ENCODE data around the gene QKI.
"Not testable (repeated sequence)": the region's sequence is repeated elsewhere in the genome, so short reads cannot be mapped to it uniquely, and the experiment has no call there.

The QKI gene

DNA sequence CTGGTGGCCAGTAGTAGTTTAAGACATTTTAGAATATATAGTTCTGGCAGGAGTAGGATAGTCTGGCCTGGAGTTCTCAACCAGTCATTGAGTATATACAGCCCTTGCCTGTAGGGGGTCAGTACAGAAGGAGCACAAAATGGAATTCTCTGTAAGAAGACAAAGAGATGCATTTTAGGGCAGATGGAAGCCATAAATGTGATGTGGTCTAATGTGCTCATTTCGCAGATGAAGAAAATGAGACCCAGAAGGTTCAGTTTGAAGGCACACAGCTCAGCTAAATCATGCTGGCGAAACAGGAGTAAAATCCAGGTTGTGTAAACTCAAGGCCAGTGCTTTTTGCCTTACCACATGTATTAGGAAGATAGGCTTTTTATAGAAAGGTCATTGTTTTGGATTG lies 29.6 kb downstream of the QKI start:
- no peak for DNase-seq

- DNase-seq = no peak
Measured at GRCh38 chr6:163446549-163446948, 32.0 kb downstream of the QKI start.

DNA sequence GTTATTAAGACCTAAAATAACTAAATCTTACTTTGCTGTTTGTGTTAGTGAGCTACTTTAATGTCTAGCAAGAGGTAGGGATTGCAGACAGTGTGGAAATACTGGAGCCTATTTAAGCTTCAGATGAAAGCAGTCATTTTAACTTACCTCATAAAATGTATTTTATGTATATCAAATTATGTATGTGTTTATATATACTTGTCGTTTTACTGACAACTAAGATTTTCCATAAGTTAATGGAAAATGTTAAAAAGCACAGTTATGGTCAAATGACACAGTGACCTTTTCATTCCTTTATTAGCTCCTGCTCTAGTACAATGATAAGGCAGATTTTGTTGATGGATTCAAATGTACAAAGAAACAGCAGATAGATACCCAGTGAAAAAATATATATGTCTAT lies 34.6 kb downstream of the QKI start:
- DNase-seq = no peak

- no peak for DNase-seq
Measured at GRCh38 chr6:163454425-163454824, 39.9 kb downstream of the QKI start.

DNA sequence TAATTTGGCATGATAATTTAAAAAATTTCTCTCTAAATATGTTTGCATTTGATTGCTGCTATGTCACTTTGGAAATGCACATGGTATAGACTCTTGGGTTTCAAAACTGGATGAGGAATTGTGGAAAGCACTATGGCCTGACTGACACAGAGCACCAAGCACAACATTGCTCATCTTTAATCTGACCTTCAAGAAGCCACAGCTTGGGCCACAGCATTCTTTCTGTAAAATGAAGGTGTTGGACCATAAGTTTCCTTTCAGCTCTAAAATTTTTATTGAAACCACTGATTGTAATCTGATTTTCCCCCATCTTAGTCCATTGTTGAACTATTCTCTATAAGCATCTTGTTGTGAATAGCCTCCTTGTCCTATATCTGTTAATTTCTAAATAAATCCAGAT lies 41.0 kb downstream of the QKI start:
- DNase-seq = no peak

DNA sequence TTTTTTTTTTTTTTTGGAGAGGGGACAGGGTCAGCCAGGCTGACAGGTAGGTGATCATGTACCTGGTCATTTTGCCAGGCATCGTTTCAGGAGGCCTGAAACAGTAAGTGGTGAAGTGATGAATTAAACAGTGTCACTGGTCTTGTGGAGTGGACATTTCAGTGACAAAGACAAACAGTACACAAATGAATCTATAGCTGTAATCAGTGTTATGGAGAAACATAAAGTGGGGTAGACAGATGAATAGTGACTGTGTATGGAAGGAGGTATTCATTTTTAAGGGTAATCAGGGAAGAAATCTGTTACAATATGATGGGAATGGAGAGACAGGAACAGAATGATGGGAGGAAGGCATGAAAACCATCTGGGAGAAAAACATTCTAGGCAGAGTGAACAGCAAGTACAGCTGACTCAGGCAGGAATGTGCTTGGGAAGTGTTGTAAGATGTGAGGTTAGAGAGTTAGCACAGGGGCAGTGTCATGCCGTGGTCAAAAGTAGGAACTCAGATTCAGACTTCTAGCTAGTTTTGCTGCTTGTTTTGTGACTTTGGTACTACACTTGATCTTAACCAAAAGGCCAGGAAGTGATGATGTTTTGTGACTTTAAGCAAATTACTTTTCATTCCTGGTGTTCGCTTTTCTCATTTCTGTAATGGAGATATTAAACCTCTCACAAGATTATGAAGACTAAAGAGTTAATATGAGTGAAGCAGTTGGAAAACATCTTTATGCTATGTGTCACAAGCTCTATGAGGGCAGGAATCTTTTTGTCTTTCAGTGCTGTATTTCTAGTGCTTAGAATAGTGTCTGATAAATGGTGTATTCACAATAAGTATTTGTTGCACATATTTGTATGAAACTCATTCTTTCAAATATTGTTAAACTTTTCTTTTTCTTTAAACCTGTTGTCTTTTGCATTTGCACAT lies 43.4 kb downstream of the QKI start:
- no peak for DNase-seq

- DNase-seq = no peak
Measured at GRCh38 chr6:163459007-163459406, 44.5 kb downstream of the QKI start.

- DNase-seq = no peak
Measured at GRCh38 chr6:163459536-163459935, 45.0 kb downstream of the QKI start.

DNA sequence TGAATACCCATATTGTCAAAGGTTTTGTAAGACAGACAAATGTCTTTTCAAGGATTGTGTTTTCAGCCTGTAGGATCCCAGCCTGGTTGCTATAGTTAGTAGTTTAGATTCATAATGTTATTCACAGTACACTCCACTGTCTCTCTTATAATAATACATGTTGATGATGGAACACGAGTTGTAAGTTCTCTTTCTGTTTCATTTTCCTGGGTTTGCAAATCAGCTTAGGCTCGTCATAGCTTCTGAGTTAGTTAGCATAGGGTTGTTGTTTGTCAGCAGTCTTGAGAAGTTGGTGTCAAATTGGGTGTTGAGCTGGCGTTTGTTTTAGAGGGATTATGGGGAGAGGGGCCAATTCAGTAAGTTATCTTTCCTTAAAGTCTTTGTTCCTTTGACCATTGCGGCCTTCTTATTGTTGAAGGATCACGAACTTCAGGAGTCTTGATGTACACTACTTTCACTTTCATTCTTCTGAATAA lies 45.8 kb downstream of the QKI start:
- DNase-seq = peak in 1 of 2 experiments; percentile 22

- DNase-seq = no peak
Measured at GRCh38 chr6:163461696-163462095, 47.2 kb downstream of the QKI start.

GRCh38 chr6:163463180-163463579 lies 48.7 kb downstream of the QKI start:
- DNase-seq = no peak

DNA sequence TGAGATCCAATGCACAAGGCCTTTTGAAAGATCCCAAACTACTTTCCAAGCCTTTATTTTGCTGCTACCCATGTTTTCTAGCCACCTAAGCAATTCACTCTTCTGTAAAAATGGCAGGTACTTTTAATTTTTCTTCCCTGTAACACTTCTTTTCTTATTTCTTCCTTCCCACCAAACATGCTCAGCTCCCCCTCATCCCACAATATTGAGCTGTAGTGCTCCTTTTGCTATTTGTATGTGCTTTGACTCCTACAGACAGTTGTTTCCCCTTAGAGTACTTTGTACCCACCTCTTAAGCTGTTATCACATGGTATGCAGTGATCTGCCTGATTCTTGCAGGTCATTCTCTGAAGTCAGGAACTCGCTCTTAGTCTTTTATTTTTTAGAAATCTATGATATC lies 49.3 kb downstream of the QKI start:
- DNase-seq = no peak

DNA sequence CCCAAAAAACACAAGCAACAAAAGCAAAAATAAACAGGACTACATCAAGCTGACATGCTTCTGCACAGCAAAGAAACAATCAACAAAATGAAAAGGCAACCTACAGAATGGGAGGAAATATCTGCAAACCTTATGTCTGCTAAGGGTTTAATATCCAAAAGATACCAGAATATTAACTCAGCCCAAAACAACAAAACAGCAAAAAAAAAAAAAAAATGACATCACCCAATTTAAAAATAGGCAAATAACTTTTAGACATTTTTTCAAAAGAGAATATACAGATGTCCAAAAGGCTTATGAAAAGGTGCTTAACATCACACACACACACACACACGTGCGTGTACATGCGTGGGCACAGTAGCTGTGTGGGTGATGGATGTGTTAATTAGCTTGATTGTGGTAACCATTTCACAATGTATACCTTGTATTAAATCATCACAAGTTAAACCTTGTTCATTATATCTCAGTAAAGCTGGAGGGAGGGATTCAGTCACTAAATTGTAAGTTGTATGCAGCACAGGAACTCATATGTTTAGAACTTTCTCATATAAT lies 52.4 kb downstream of the QKI start:
- DNase-seq = no peak

- no peak for DNase-seq
Measured at GRCh38 chr6:163468738-163469137, 54.2 kb downstream of the QKI start.

DNA sequence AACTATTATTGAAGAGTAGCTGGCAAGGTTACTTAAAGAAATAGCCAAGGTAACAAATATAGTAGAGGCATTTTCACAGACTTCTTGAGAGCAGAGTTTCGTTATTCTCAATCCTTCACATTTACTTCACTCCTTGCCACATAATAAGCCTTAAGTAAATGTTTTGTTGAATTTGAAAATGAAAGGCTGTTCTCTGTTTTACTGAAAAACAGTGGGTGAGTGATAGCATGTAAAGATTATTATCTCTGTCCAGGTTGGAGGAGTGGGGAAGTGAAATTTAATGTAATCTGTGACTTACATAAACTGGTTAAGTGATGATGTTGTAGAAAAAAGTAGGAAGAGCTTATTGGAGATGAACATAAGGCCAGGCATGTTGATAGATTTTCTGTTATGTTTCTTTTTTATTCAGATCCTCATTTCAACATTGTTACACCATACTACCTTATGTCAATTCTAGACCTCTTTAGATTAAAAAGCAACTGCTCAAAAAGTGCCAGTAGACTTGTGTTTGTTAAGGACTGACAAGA lies 55.0 kb downstream of the QKI start:
- no peak for DNase-seq

DNA sequence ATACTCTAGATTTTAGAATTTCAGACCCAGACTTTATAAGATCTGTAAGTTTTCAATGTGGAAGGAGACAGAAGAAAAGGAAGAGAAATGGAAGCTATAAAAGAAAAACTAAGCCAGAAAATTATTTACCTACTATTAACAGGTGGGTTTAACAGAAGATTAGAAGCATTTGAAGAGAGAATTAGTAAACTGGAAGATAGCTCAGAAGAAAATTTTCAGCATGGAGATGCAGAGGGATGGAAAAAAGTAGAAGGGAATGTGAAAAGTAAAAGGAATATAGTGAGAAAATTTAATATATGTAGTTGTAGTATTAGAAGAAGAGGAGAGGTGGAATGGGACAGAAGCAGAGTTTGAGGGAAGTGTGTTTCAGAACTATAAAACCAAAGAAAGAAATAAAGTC lies 56.1 kb downstream of the QKI start:
- no peak for DNase-seq

- DNase-seq = no peak
Measured at GRCh38 chr6:163474581-163474980, 60.1 kb downstream of the QKI start.

DNA sequence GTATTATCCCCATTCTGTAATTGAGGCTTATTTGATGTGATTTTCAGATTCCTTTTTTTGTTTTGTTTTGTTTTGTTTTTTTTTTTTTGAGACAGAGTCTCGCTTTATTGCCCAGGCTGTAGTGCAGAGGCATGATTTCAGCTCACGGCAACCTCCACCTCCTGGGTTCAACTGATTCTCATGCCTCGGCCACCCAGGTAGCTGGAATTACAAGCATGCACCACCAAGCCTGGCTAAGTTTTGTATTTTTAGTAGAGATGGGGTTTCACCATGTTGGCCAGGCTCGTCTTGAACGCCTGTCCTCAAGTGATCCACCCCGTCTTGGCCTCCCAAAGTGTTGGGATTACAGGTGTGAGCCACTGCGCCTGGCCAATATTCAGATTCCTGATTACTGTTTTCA lies 62.4 kb downstream of the QKI start:
- not testable (repeated sequence) for DNase-seq

GRCh38 chr6:163483107-163483506 lies 68.6 kb downstream of the QKI start:
- DNase-seq = no peak

DNA sequence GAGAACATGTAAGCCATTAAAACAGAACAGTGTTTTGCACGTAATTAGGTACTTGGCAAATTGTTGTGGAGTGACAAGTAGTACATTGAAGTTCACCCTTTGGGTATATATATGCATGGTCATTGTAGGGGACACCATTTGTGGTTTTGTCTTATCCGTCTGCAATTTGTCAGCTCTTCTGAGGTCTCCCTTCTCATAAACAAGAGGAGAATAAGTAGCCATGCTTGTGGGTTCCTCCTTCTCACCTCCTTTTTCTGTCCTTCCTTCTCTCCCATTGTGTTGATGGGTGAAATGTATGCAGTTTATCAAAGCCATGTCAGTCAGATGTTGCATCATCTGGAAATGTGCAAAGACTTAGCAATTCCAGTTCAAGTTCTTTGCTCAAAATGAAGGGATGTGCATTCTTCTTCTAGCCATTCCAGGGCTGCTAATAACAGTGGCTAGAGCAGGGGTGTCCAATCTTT lies 70.9 kb downstream of the QKI start:
- no peak for DNase-seq

GRCh38 chr6:163486821-163487220 lies 72.3 kb downstream of the QKI start:
- DNase-seq = no peak

GRCh38 chr6:163487606-163488005 lies 73.1 kb downstream of the QKI start:
- DNase-seq = no peak

GRCh38 chr6:163489584-163489983 lies 75.1 kb downstream of the QKI start:
- no peak for DNase-seq

All from activated T-cell treated with anti-CD3 and anti-CD28 coated beads, Interleukin-2, amount 50 U/mL, for 48 hours (primary cell).